HG02610 (cell line): ENCODE results near the gene TTC9B.
"Not testable (repeated sequence)": the region's sequence is repeated elsewhere in the genome, so short reads cannot be mapped to it uniquely, and the experiment has no call there.

Experiments
- ATAC-seq: cut with Tn5 transposase; IDR thresholded peaks from one replicate; pipeline ENCODE4 v1.9.1; 2021; ENCODE audit warnings: mild to moderate bottlenecking, moderate library complexity; ENCODE audit not compliant: unreplicated experiment

The TTC9B gene

GRCh38 chr19:40233811-40234389, 15.7 kb upstream of the TTC9B start:
- ATAC-seq: no peak

- no peak for ATAC-seq
These were observed 15.0 kb upstream of the TTC9B start for GRCh38 chr19:40232949-40233810.

GRCh38 chr19:40232479-40232878, 14.3 kb upstream of the TTC9B start:
- no peak for ATAC-seq

GRCh38 chr19:40231544-40232424, 13.6 kb upstream of the TTC9B start:
- ATAC-seq: no peak

GRCh38 chr19:40231057-40231456, 12.9 kb upstream of the TTC9B start:
- ATAC-seq: no peak

- no peak for ATAC-seq
These were observed 11.8 kb upstream of the TTC9B start for GRCh38 chr19:40229926-40230417.

- ATAC-seq: no peak
These were observed 11.3 kb upstream of the TTC9B start for GRCh38 chr19:40229484-40229883.

- ATAC-seq: no peak
These were observed 10.7 kb upstream of the TTC9B start for GRCh38 chr19:40228863-40229262.

GRCh38 chr19:40228346-40228745, 10.2 kb upstream of the TTC9B start:
- ATAC-seq: no peak

GRCh38 chr19:40225440-40226305, 7.5 kb upstream of the TTC9B start:
- no peak for ATAC-seq

GRCh38 chr19:40224342-40225150, 6.4 kb upstream of the TTC9B start:
- ATAC-seq: no peak

- ATAC-seq: no peak
These were observed 5.1 kb upstream of the TTC9B start for GRCh38 chr19:40223135-40223822.

- no peak for ATAC-seq
These were observed 3.9 kb upstream of the TTC9B start for GRCh38 chr19:40221858-40222619.

- no peak for ATAC-seq
These were observed 2.5 kb upstream of the TTC9B start for GRCh38 chr19:40220674-40221073.

- ATAC-seq: no peak
These were observed 1.6 kb upstream of the TTC9B start for GRCh38 chr19:40219721-40220276.

GRCh38 chr19:40219029-40219428, 845 bp upstream of the TTC9B start:
- not testable (repeated sequence) for ATAC-seq

GRCh38 chr19:40217027-40217810, 965 bp downstream of the TTC9B start:
- no peak for ATAC-seq
